Mucosa of descending colon (tissue), 3 donors: Measurements from ENCODE around the gene TIMM9. TPM values are rescaled to one million over a fixed set of nuclear protein-coding genes. Genes with fewer than 3 reads are reported as not detected.

Experiments
- ATAC-seq: fragments of 200-7000 bp; cut with Tn5 transposase; one replicate; pipeline ENCODE4 v1.9.1; 2020; ENCODE audit warnings: mild to moderate bottlenecking, moderate library complexity
- DNase-seq, 3 donors: peaks; one replicate each; pipeline ENCODE4 v3.0.0-alpha.2; 2020
- H3K36me3 ChIP-seq: fragments of 200-600 bp; one replicate; pipeline ENCODE4 v1.8.0; 2021; ENCODE audit warnings: low read depth, mild to moderate bottlenecking
- H3K4me1 ChIP-seq: fragments of 200-600 bp; one replicate; pipeline ENCODE4 v1.8.0; 2021; ENCODE audit warnings: low read depth, mild to moderate bottlenecking
- H3K4me3 ChIP-seq: fragments of 200-600 bp; one replicate; pipeline ENCODE4 v1.8.0; 2021; ENCODE audit warnings: mild to moderate bottlenecking
- H3K9me3 ChIP-seq: fragments of 200-600 bp; one replicate; pipeline ENCODE4 v1.8.0; 2021; ENCODE audit warnings: mild to moderate bottlenecking
- CTCF ChIP-seq: fragments of 200-600 bp; IDR thresholded peaks from one replicate; pipeline ENCODE4 v1.8.0; 2022; ENCODE audit warnings: antibody characterized with exemption, mild to moderate bottlenecking
- intact Hi-C, 2 donors: fragments of 100-400 bp; cut with DNase I in 1 of 2; cut with micrococcal nuclease in 1 of 2; formaldehyde crosslinking; loops; one replicate each; pipeline versions ENCODE4 v1.11.0 to v1.11.1; 2022; cut with DNase I, micrococcal nuclease
- total RNA-seq, 3 donors: library from RNA; stranded (reverse); fragmentation: NEBNext Ultra II Directional in 2 of 3; extraction: Animal tissue kit (Norgen Biotek cat#: 25700) in 2 of 3; gene quantifications; one replicate each; pipeline versions ENCODE4 v1.2.1 to v1.2.4, GENCODE V29; 2021 to 2023
- donor health status: DM: no; HTN: no; CAD: no; lungs with moderate emphysema.
- donor health status: DM: no; HTN: no; CAD: no.
- donor health status: DM: no; HTN: yes; CAD: no.

TIMM9 gene
- total RNA-seq, 3 donors from 2014 or later, result 18.5 to 35.6 (median 22.2) TPM

DNA sequence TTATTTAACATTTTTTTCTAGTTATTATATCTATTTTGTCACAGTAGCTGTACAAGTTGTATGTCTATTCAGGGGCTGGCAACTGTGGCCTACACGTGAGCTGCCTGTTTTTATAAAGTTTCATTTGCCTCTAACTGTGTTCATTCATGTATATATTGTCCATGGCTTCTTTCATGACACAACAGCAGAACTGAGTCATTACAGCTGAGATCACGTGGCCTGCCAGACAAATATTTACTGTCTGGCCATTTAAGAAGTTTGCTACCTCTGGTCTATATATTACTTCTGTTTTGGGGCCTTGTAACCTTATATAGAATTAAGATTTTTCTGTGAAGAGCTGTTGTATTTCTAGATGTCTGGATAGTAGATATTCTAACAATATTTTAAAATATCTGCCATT lies 38.1 kb upstream of the TIMM9 start:
- no peaks in the 10 kb centered on the region for H3K36me3 ChIP-seq
- no peak for ATAC-seq
- H3K9me3 ChIP-seq, result no peaks in the 10 kb centered on the region
- intact Hi-C loops, result no loop called here
- TF ChIP-seq CTCF, result no peak
- DNase-seq, result no peak
- no peaks in the 10 kb centered on the region for H3K4me1 ChIP-seq
- no peak overlapping the region for H3K4me3 ChIP-seq

- Histone ChIP-seq H3K4me1 (no peaks in the 10 kb centered on the region), H3K36me3 (no peaks in the 10 kb centered on the region), H3K4me3 (no peak overlapping the region), H3K9me3 (no peaks in the 10 kb centered on the region)
- intact Hi-C loops, result no loop called here
- no peak for TF ChIP-seq CTCF
- no peak for ATAC-seq
- DNase-seq, result no peak
These were observed 37.3 kb upstream of the TIMM9 start for GRCh38 chr14:58464652-58465051.

GRCh38 chr14:58463147-58463546 lies 35.8 kb upstream of the TIMM9 start:
- no peak for ATAC-seq
- intact Hi-C loops, result no loop called here
- TF ChIP-seq CTCF, result no peak
- H3K4me1 ChIP-seq, result no peaks in the 10 kb centered on the region
- H3K9me3 ChIP-seq, result no peaks in the 10 kb centered on the region
- DNase-seq, result no peak
- H3K4me3 ChIP-seq, result no peak overlapping the region
- H3K36me3 ChIP-seq, result no peaks in the 10 kb centered on the region

DNA sequence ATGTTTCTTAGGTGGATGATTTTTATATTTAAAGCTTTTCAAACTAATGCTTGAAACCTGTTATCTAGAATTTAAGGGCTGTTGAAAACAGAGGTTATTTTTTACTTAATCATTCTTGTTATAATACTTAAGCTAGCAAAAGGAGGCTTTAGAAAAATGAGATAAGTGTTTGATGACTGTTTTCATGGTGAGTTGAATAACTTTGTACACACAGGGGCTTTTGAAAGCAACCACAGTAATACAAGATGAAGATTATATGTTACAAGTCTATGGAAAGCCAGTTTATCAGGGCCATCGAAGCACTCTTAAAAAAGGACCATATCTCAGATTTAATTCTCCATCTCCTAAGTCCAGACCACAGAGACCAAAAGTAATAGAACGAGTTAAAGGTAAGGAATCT lies 33.4 kb upstream of the TIMM9 start:
- Histone ChIP-seq H3K36me3 (no peaks in the 10 kb centered on the region), H3K4me3 (no peak overlapping the region), H3K4me1 (no peaks in the 10 kb centered on the region), H3K9me3 (no peaks in the 10 kb centered on the region)
- ATAC-seq (no peak), DNase-seq (no peak)
- intact Hi-C loops, result no loop called here
- TF ChIP-seq CTCF, result no peak

GRCh38 chr14:58455593-58456265 lies 28.4 kb upstream of the TIMM9 start:
- DNase-seq, result no peak
- no peak for ATAC-seq
- Histone ChIP-seq H3K4me3 (no peak overlapping the region), H3K4me1 (no peaks in the 10 kb centered on the region), H3K36me3 (no peaks in the 10 kb centered on the region), H3K9me3 (no peaks in the 10 kb centered on the region)
- no peak for TF ChIP-seq CTCF
- intact Hi-C loops, result no loop called here

GRCh38 chr14:58444627-58445026 lies 17.3 kb upstream of the TIMM9 start:
- no peak for ATAC-seq
- no peak for TF ChIP-seq CTCF
- Histone ChIP-seq H3K4me1 (no peaks in the 10 kb centered on the region), H3K4me3 (no peak overlapping the region), H3K9me3 (no peaks in the 10 kb centered on the region), H3K36me3 (no peaks in the 10 kb centered on the region)
- DNase-seq, result no peak
- intact Hi-C loops, result no loop called here
